ENCODE measurements around the gene AUTS2. TPM values are rescaled to one million over a fixed set of nuclear protein-coding genes. Genes with fewer than 3 reads are reported as not detected.

AUTS2 gene
- total RNA-seq, 5 donors from 2014 or later (not counting 1 experiment from before 2014, with no cell fraction given): 10.6 to 66.2 (median 37.6) TPM

- H3K9me3 ChIP-seq: no peaks in the 10 kb centered on the region
- Mint-ChIP-seq H3K4me3 (no peak overlapping the region), H3K9me3 (peaks cover 0 to 3% (median 0%) of the 10 kb centered on the region in 3 donors), H3K36me3 (no peaks in the 10 kb centered on the region), H3K27me3 (peaks cover 0 to 3% of the 10 kb centered on the region in 2 donors), H3K4me1 (peaks cover 0 to 6% (median 0%) of the 10 kb centered on the region in 3 donors), H3K27ac (no peak overlapping the region)
- POLR2A ChIA-PET: no interaction called here
- DNase-seq: no peak
- H3K4me3 ChIP-seq (ENCODE audit: control insufficient read depth in 1 of 2, extremely low read depth in 1 of 2, low read length in 1 of 2): no peak overlapping the region
- ATAC-seq (replicated peaks in 1 of 4): no peak
- H3K27me3 ChIP-seq (replicated peaks in 1 of 2; ENCODE audit: control insufficient read depth in 2 of 2, extremely low read depth in 1 of 2, insufficient read depth in 2 of 2, low read length in 1 of 2): no peaks in the 10 kb centered on the region
- WGBS (ENCODE audit: insufficient coverage): 33% methylated on average over 3 of the region's 4 CpGs
- no peaks in the 10 kb centered on the region for H3K4me1 ChIP-seq (ENCODE audit: control insufficient read depth in 1 of 2, extremely low read depth in 1 of 2, insufficient read depth in 2 of 2, low read length in 2 of 2)
- no peak overlapping the region for H3K27ac ChIP-seq (ENCODE audit: low read length)
- CTCF ChIA-PET: interaction anchor here in 1 of 2 donors (0.6 kb wide), 1 partner anchor 10 kb away, joined by 3 read pairs; no protein-coding TSS in a partner anchor
- H3K36me3 ChIP-seq (ENCODE audit: control insufficient read depth in 2 of 2, extremely low read depth in 1 of 2, insufficient read depth in 1 of 2, low read length in 1 of 2): no peaks in the 10 kb centered on the region
Observed at GRCh38 chr7:69738396-69738951, 140.2 kb downstream of the AUTS2 start.

DNA sequence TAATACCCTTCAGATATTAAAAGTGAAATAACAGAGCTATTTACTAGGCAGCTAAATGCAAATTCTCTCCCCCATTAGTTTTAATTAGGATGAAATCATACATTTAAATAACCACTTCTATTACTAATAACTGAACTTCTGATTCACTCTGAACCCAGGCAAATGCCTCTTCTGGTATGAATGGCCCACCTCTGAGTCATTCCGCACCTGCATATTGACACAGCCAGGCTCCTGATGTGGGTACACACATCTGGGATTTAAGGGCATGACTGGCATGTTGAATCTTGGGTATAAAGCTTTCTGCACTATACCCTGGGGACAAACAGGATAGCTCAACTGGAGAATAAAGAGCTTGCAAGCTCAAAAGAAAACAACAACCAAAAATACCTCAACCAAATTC lies 140.9 kb downstream of the AUTS2 start:
- DNase-seq: no peak
- Mint-ChIP-seq H3K9me3 (peaks cover 0 to 3% (median 0%) of the 10 kb centered on the region in 3 donors), H3K4me3 (no peak overlapping the region), H3K27me3 (peaks cover 0 to 3% of the 10 kb centered on the region in 2 donors), H3K27ac (no peak overlapping the region), H3K4me1 (peaks cover 0 to 6% (median 0%) of the 10 kb centered on the region in 3 donors), H3K36me3 (no peaks in the 10 kb centered on the region)
- Histone ChIP-seq H3K27me3 (replicated peaks in 1 of 2; ENCODE audit: control insufficient read depth in 2 of 2, extremely low read depth in 1 of 2, insufficient read depth in 2 of 2, low read length in 1 of 2) (no peaks in the 10 kb centered on the region), H3K36me3 (ENCODE audit: control insufficient read depth in 2 of 2, extremely low read depth in 1 of 2, insufficient read depth in 1 of 2, low read length in 1 of 2) (no peaks in the 10 kb centered on the region), H3K9me3 (no peaks in the 10 kb centered on the region), H3K4me3 (ENCODE audit: control insufficient read depth in 1 of 2, extremely low read depth in 1 of 2, low read length in 1 of 2) (no peak overlapping the region), H3K27ac (ENCODE audit: low read length) (no peak overlapping the region), H3K4me1 (ENCODE audit: control insufficient read depth in 1 of 2, extremely low read depth in 1 of 2, insufficient read depth in 2 of 2, low read length in 2 of 2) (no peaks in the 10 kb centered on the region)
- no peak for ATAC-seq (replicated peaks in 1 of 4)
- WGBS (ENCODE audit: insufficient coverage): 60% methylated on average over 1 of the region's 1 CpG
- ChIA-PET CTCF (interaction anchor here in 1 of 2 donors (0.6 kb wide), 1 partner anchor 9 kb away, joined by 3 read pairs; no protein-coding TSS in a partner anchor), POLR2A (no interaction called here)

GRCh38 chr7:69739931-69740431 lies 141.7 kb downstream of the AUTS2 start:
- H3K4me3 ChIP-seq (ENCODE audit: control insufficient read depth in 1 of 2, extremely low read depth in 1 of 2, low read length in 1 of 2): no peak overlapping the region
- Mint-ChIP-seq H3K27me3 (peaks cover 0 to 3% of the 10 kb centered on the region in 2 donors), H3K27ac (no peak overlapping the region), H3K9me3 (peaks cover 0 to 3% (median 0%) of the 10 kb centered on the region in 3 donors), H3K4me3 (no peak overlapping the region), H3K4me1 (peaks cover 0 to 6% (median 0%) of the 10 kb centered on the region in 3 donors), H3K36me3 (no peaks in the 10 kb centered on the region)
- ChIA-PET POLR2A (no interaction called here), CTCF (no interaction called here)
- H3K9me3 ChIP-seq: no peaks in the 10 kb centered on the region
- no peaks in the 10 kb centered on the region for H3K4me1 ChIP-seq (ENCODE audit: control insufficient read depth in 1 of 2, extremely low read depth in 1 of 2, insufficient read depth in 2 of 2, low read length in 2 of 2)
- 49% methylated on average over 4 of the region's 4 CpGs for WGBS (ENCODE audit: insufficient coverage)
- DNase-seq (no peak), ATAC-seq (replicated peaks in 1 of 4) (no peak)
- no peak overlapping the region for H3K27ac ChIP-seq (ENCODE audit: low read length)
- no peaks in the 10 kb centered on the region for H3K27me3 ChIP-seq (replicated peaks in 1 of 2; ENCODE audit: control insufficient read depth in 2 of 2, extremely low read depth in 1 of 2, insufficient read depth in 2 of 2, low read length in 1 of 2)
- no peaks in the 10 kb centered on the region for H3K36me3 ChIP-seq (ENCODE audit: control insufficient read depth in 2 of 2, extremely low read depth in 1 of 2, insufficient read depth in 1 of 2, low read length in 1 of 2)

- DNase-seq (no peak), ATAC-seq (replicated peaks in 1 of 4) (no peak)
- Histone ChIP-seq H3K4me3 (ENCODE audit: control insufficient read depth in 1 of 2, extremely low read depth in 1 of 2, low read length in 1 of 2) (no peak overlapping the region), H3K36me3 (ENCODE audit: control insufficient read depth in 2 of 2, extremely low read depth in 1 of 2, insufficient read depth in 1 of 2, low read length in 1 of 2) (no peaks in the 10 kb centered on the region), H3K27me3 (replicated peaks in 1 of 2; ENCODE audit: control insufficient read depth in 2 of 2, extremely low read depth in 1 of 2, insufficient read depth in 2 of 2, low read length in 1 of 2) (no peaks in the 10 kb centered on the region), H3K27ac (ENCODE audit: low read length) (no peak overlapping the region), H3K4me1 (ENCODE audit: control insufficient read depth in 1 of 2, extremely low read depth in 1 of 2, insufficient read depth in 2 of 2, low read length in 2 of 2) (no peaks in the 10 kb centered on the region), H3K9me3 (no peaks in the 10 kb centered on the region)
- ChIA-PET POLR2A (no interaction called here), CTCF (no interaction called here)
- H3K4me1 Mint-ChIP-seq: peaks cover 0 to 6% (median 0%) of the 10 kb centered on the region in 3 donors
- peaks cover 0 to 3% of the 10 kb centered on the region in 2 donors for H3K27me3 Mint-ChIP-seq
- H3K36me3 Mint-ChIP-seq: no peaks in the 10 kb centered on the region
- peaks cover 0 to 3% (median 0%) of the 10 kb centered on the region in 3 donors for H3K9me3 Mint-ChIP-seq
- WGBS (ENCODE audit: insufficient coverage): no CpG with 5 or more reads among the region's 1 CpG
- H3K27ac Mint-ChIP-seq: no peak overlapping the region
- H3K4me3 Mint-ChIP-seq: no peak overlapping the region
Observed at GRCh38 chr7:69742237-69742636, 144.0 kb downstream of the AUTS2 start.

DNA sequence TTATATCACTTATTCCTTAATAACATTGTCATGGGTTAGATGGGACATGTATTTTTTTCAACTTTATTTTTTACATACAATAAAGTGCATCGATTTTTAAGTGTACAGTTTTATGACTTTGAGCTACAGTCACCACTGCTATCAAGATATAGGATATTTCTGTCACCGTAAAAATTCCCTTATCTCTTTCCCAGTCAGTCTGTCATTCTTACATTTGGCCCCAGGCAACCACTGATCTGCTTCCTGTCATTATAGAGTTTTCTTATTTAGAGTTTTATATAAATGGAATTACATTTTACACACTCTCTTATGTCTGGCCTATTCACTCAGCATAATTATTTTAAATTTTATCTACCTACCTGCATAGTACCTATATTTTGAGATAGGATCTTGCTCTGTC lies 145.2 kb downstream of the AUTS2 start:
- Mint-ChIP-seq H3K4me3 (no peak overlapping the region), H3K9me3 (peaks cover 0 to 3% (median 0%) of the 10 kb centered on the region in 3 donors), H3K36me3 (no peaks in the 10 kb centered on the region), H3K4me1 (peaks cover 0 to 6% (median 0%) of the 10 kb centered on the region in 3 donors), H3K27me3 (peaks cover 0 to 3% of the 10 kb centered on the region in 2 donors), H3K27ac (no peak overlapping the region)
- Histone ChIP-seq H3K27ac (ENCODE audit: low read length) (no peak overlapping the region), H3K36me3 (ENCODE audit: control insufficient read depth in 2 of 2, extremely low read depth in 1 of 2, insufficient read depth in 1 of 2, low read length in 1 of 2) (no peaks in the 10 kb centered on the region), H3K27me3 (replicated peaks in 1 of 2; ENCODE audit: control insufficient read depth in 2 of 2, extremely low read depth in 1 of 2, insufficient read depth in 2 of 2, low read length in 1 of 2) (no peaks in the 10 kb centered on the region), H3K4me1 (ENCODE audit: control insufficient read depth in 1 of 2, extremely low read depth in 1 of 2, insufficient read depth in 2 of 2, low read length in 2 of 2) (no peaks in the 10 kb centered on the region), H3K9me3 (no peaks in the 10 kb centered on the region), H3K4me3 (ENCODE audit: control insufficient read depth in 1 of 2, extremely low read depth in 1 of 2, low read length in 1 of 2) (no peak overlapping the region)
- ChIA-PET POLR2A (no interaction called here), CTCF (no interaction called here)
- WGBS (ENCODE audit: insufficient coverage): no CpG with 5 or more reads among the region's 2 CpGs
- ATAC-seq (replicated peaks in 1 of 4): no peak
- no peak for DNase-seq

- ATAC-seq (replicated peaks in 1 of 4) (no peak), DNase-seq (no peak)
- Mint-ChIP-seq H3K4me3 (no peak overlapping the region), H3K4me1 (peaks cover 0 to 6% (median 0%) of the 10 kb centered on the region in 3 donors), H3K36me3 (no peaks in the 10 kb centered on the region), H3K9me3 (peaks cover 0 to 3% (median 0%) of the 10 kb centered on the region in 3 donors), H3K27me3 (peaks cover 0 to 3% of the 10 kb centered on the region in 2 donors), H3K27ac (no peak overlapping the region)
- Histone ChIP-seq H3K27ac (ENCODE audit: low read length) (no peak overlapping the region), H3K4me1 (ENCODE audit: control insufficient read depth in 1 of 2, extremely low read depth in 1 of 2, insufficient read depth in 2 of 2, low read length in 2 of 2) (no peaks in the 10 kb centered on the region), H3K27me3 (replicated peaks in 1 of 2; ENCODE audit: control insufficient read depth in 2 of 2, extremely low read depth in 1 of 2, insufficient read depth in 2 of 2, low read length in 1 of 2) (no peaks in the 10 kb centered on the region), H3K4me3 (ENCODE audit: control insufficient read depth in 1 of 2, extremely low read depth in 1 of 2, low read length in 1 of 2) (no peak overlapping the region), H3K9me3 (no peaks in the 10 kb centered on the region), H3K36me3 (ENCODE audit: control insufficient read depth in 2 of 2, extremely low read depth in 1 of 2, insufficient read depth in 1 of 2, low read length in 1 of 2) (no peaks in the 10 kb centered on the region)
- POLR2A ChIA-PET: no interaction called here
- WGBS (ENCODE audit: insufficient coverage): 89% methylated on average over 4 of the region's 4 CpGs
- CTCF ChIA-PET: no interaction called here
Observed at GRCh38 chr7:69744026-69744425, 145.8 kb downstream of the AUTS2 start.

All from T-cell (primary cell).